Activated CD8-positive, alpha-beta memory T cell treated with anti-CD3 and anti-CD28 coated beads, Interleukin-2, amount 50 U/mL, for 1 hour (primary cell): ENCODE data around the gene ZNHIT2.

ENCODE experiments used
- DNase-seq: peaks from one replicate; pipeline ENCODE4 v3.0.0-alpha.2; 2020; ENCODE audit errors: extremely low read depth

The ZNHIT2 gene

GRCh38 chr11:65134240-65134951, 16.9 kb upstream of the ZNHIT2 start, which contains the start of gene SYVN1:
Gene SYVN1 (minus strand): TSS chr11:65134519. CDS start chr11:65133601, 918 bp downstream.
- DNase-seq: peak; percentile 76

DNA sequence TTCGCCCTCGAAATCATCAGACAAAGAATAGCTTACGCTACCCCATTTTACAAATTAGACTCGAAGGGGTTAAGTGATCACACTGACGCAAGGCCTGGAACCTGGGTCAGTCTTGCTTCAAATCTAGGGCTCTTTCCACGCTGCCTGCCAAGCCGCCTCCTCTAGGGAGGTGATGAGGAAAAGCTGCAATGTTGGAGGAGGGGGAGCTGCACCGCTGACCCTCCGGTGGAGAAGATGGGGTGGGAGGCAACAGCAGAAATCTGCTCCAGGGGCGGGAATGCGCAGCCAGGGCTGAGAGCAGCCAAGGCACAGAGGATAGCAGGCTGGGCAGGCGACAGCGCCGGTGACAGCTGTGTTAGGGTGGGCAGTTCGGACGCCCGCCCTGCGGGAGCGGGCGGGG, 16.2 kb upstream of the ZNHIT2 start:
- no peak for DNase-seq

DNA sequence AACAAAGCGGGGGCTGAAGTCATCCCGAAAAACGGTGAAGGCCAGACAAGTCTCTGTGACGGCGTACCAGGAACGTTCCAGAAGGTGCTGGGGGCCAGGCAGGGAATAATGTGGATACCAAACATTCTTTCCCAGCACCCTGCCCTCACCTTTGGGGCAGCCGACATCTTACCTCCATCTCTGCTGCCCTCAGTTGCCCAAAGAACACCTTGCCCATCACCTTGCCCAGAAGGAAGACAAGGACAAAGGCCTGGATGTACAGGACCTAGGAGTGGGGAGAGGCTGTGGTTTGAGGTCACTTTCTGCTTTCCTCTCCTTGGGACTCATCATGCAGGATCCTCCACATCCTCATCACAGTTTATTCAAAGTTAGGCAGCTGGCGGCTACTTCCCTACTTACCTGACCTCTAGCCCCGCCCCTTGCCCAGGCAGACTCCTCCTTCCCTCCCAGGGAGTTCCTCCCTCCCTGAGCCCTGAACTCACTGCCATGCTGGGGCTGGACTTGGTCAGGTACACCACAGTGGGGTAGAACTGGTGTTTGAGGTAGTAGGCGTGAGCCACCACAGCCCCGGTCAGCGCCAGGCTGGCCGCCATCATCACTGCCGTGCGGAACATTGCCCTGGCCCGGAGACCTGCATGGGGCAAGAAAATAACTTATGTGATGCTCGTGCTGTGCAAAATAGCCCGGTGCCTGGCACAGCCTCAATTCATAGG, 15.6 kb upstream of the ZNHIT2 start:
- no peak for DNase-seq

DNA sequence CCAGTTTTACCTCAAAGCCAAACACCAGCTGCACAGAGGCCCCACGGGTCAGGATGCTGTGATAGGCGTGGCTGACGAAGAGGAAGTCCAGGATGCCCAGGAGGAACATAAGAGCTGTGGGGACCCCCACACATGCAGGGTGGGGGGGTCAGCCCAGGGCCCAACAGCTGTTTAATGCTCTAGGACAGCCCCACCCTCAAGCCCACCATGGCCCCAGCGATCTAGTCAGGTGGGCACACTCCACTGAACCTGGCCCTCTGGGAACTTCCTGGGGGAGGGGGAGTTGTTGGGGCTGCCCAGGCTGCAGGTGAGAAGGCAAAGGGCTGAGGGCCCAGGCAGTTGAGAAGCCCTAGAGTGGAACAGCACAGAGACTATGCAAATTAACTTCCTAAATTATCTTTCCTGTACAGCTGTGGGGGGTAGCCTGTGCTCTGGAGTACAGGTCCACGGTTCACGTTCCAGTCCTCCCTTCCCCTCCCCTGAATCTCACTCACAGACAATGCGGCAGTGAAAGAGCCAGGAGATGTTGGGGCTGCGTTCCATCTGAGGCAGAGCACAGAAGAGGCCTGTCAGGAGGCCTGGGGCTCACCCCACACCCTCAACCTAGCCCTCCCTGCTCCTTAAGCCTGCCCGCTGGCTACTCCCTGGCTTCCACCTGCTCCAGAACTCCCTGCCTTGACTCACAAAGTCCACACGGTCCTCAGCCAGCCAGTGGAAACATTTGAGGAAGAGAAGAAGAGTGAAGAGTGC, 14.9 kb upstream of the ZNHIT2 start:
- no peak for DNase-seq

GRCh38 chr11:65131895-65132237, 14.4 kb upstream of the ZNHIT2 start:
- no peak for DNase-seq

DNA sequence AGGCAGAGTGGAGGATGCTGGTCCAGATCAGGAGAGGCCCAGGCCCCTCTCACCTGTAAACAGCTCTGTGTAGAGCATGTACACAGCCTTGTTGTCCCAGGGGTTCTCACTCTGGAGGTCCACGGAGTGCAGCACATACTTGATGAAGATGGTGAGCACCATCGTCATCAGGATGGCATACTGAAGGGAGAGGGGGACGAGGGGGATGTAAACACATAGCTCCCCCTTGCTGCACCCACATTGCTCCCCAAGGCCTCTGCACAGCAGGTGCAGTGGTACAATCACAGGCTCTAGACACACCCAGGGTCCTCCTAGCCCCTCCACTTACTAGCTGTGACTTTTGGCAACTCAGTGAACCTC, 13.9 kb upstream of the ZNHIT2 start:
- no peak for DNase-seq

- no peak for DNase-seq
Observed at GRCh38 chr11:65130631-65131416, 13.3 kb upstream of the ZNHIT2 start.

- DNase-seq: no peak
Observed at GRCh38 chr11:65129649-65130441, 12.3 kb upstream of the ZNHIT2 start.

DNA sequence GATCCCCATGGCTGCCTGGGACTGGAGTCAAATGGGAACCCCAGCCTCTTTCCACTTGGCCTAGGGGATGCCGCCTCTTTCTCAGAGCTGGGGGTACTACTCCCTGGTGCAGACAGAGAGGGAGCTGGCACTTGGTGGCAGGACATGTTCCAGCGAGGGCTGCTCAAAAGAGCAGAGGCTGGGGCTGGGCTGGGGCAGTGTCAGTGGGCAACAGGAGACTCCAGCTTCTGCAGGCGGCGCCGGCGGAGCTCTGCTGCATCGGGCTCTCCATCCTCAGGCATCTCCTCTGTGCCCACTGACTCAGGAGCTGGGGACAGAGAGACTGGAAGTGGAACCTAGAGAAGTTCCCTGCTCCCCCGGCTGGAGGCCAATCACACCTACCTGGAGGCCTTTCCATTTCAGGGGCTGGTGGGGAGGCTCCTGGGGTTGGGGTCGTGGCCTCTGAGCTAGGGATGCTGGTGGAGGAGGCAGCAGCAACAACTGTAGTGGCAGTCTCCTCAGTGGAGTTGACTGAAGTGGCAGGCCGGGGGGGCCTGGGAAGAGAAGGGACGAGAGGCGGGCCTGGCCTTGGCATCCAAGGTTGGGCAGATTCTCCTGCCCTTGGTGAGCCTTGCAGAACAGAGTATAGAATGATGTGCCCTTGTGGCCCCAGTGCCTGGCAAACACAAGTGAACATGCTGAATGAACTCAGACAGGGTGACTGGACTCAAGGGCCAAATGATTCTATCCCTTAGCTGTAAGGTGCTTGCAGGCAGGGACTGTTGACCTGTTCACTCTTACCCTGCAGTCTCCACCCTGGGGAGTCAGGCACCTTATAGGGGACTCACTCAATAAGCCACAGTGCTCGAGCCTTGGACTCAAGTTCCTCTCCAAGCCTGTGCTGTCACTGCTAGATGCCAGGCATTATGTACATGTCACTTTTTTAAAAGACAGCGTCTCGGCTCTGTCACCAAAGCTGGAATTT, 11.0 kb upstream of the ZNHIT2 start:
- no peak for DNase-seq

- no peak for DNase-seq
Observed at GRCh38 chr11:65127473-65128181, 10.1 kb upstream of the ZNHIT2 start.

DNA sequence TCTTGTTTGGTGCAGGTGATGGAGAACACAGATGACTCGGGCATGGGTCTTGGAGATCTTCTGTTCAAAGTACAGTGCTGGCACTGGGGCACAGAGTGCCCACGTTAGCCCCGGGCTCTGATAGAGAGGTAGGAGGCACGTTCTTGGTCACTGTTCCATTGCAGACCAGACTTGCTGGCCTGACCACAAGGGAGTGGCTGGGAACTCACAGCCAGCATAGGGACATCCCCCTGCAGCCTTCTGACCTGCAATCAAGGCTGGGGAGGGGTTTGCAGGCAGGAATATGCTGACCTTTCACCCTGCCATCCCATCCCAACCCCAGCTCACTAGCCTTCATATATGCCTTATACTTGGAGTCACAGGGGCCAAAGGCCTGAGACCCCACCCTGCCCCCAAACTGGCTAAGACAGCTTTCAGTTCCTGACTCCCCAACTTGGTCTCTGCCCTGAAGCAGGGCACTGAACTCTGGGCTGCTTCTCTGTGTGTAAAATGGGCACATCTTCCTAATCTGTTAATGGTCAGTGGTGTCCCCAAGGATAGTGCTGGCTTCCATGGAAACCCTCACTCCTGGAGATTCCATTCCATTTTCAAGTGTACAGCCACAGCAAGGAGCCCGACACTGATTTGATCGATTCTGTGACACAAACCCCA, 9.2 kb upstream of the ZNHIT2 start:
- no peak for DNase-seq

DNA sequence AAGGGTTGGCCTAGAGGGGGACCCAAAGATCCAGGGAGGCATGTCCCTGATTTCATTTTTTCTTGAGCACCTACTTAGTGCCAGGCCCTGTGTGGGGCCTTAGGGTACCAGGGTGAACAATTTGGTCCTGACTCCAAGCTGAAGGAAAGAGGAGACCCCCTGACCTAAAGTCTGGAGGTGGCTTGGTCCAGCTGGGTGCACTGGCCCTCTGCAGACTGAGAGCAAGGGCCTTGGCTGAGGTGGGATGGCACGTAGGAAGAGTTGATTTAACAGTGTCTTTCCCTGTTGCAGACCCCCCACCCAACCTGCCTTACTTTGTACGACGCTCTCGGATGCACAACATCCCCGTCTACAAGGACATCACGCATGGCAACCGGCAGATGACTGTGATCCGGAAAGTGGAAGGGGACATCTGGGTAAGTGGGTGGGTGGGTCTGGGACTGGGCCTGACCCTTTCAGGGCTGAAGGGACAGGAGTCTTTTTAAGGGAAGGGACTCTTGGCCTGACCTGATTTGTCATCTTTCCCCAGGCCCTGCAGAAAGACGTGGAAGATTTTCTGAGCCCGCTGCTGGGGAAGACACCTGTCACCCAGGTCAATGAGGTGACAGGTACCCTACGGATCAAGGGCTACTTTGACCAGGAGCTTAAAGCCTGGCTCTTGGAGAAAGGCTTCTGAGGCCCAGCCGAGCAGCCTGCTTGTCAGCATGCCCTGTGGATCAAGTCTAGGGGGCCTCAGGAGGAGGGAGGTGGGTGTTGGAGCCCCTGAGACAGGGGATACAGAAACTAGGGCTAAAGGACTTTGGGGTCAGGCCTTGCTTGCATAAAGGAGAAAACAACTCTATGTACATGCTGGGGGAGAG, 7.9 kb upstream of the ZNHIT2 start:
- no peak for DNase-seq

DNA sequence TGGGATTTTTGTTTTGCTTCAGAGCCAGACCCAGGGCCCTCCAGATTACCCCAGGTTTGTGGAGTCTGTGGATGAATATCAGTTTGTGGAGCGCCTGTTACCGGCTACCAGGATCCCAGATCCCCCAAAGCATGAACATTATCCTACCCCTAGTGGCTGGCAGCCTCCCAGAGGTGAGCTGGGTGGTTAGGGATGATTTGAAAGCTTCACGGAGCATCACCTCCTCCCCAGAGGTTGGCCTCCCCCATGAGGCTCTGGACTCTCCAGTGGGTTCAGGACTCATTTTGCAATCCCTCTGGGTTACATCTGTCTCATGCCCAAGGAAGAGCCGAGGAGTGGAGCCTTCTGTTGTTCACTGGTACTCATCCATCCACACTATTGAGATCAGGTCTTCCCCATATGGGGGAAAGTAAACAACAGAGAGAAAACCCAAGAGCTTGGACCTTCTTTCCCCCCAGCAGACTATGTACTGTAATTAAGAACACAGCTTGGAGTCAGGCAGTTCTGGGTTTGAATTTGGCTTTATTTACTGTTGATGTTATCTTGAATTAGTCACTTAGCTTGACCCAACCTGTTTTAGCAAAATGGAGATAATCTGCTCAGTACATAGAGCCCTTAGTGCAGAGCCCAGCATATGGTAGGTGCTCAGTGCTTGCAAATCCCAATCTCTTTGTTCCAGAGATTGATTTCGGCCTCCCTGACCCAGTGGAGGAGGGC, 7.1 kb upstream of the ZNHIT2 start:
- DNase-seq: no peak

GRCh38 chr11:65121865-65122696, 4.6 kb upstream of the ZNHIT2 start, which contains the start of the genes FAU and MRPL49:
Gene FAU (minus strand): TSS chr11:65122134. CDS start chr11:65121813, 321 bp downstream.
Gene MRPL49 (plus strand): TSS chr11:65122321. CDS start chr11:65122347, 26 bp downstream.
- DNase-seq: peak; percentile 96

DNA sequence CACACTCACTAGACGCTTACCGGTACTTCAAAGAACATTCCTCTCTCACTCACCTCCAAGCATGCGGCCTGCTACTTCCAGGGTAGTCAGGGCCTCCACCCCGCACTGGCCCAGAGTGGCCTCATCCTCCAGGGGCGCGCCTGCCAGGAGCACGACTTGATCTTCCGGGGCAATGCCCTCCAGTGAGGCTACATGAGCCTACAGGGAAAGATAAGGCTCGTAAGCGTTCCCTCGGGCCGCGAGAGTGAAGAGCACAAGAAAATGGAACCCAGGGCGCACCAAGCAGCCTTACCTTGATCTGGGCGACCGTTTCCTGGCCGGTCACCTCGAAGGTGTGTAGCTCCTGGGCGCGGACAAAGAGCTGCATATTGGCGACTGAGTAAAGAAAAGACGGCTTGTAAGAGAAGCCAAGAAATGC, 4.0 kb upstream of the ZNHIT2 start:
- DNase-seq: no peak

DNA sequence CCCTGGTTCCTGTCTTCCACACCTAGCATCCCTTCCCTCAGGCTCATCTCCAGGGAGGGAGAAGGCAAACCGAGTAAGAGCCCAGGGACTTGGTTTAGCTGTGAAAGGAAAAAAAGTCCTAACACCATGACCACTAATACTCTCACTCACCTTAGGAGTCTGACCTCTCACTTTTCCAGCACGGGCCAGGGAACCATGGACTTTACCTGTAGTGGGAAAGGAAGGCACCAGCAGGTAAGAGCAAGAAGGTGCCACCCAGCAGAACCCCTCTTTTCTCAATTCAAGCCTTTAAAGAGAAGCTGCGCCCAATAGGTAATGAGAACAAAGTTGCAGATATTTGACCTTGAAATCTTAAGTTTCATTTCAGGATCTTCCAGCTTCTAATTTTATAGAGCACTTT, 3.3 kb upstream of the ZNHIT2 start:
- no peak for DNase-seq
